B cell (primary cell): ENCODE data around the gene TEX9.

Experiments used
- EZH2 ChIP-seq: IDR thresholded peaks from 2 replicates; pipeline ENCODE4 v1.6.1; 2012; ENCODE audit warnings: borderline replicate concordance, low read depth, mild to moderate bottlenecking, moderate library complexity, low read length; ENCODE audit not compliant: insufficient read depth, poor library complexity, severe bottlenecking
- TF ChIP-seq, protein P1 (sequence below): fragments of 200-600 bp; IDR thresholded peaks from one replicate; pipeline ENCODE4 v1.8.0; 2022; ENCODE audit warnings: antibody characterized with exemption, mild to moderate bottlenecking

DNA sequence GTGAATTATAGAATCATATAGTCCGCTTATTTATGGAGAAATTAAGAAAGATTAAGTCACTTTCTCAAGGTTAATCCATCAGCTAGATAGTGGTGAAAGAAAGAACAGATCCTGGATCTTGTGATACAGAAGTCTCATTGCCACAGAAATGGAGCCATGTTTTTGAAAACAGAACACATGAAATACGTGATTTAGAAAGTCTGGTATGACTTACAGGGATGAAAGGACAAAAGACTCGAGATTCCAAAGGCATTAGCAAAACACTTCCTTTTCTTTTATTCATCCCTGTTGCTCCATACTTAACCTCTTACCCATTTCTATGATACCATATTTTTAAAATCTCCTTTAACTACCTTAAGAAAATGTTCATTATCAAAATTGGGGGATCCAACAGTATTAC lies 40.0 kb upstream of the TEX9 start:
- TF ChIP-seq, protein P1, sequence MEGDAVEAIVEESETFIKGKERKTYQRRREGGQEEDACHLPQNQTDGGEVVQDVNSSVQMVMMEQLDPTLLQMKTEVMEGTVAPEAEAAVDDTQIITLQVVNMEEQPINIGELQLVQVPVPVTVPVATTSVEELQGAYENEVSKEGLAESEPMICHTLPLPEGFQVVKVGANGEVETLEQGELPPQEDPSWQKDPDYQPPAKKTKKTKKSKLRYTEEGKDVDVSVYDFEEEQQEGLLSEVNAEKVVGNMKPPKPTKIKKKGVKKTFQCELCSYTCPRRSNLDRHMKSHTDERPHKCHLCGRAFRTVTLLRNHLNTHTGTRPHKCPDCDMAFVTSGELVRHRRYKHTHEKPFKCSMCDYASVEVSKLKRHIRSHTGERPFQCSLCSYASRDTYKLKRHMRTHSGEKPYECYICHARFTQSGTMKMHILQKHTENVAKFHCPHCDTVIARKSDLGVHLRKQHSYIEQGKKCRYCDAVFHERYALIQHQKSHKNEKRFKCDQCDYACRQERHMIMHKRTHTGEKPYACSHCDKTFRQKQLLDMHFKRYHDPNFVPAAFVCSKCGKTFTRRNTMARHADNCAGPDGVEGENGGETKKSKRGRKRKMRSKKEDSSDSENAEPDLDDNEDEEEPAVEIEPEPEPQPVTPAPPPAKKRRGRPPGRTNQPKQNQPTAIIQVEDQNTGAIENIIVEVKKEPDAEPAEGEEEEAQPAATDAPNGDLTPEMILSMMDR = no peak
- no peak for TF ChIP-seq EZH2
